ENCODE data around the gene EXOC3L1.

The EXOC3L1 gene

DNA sequence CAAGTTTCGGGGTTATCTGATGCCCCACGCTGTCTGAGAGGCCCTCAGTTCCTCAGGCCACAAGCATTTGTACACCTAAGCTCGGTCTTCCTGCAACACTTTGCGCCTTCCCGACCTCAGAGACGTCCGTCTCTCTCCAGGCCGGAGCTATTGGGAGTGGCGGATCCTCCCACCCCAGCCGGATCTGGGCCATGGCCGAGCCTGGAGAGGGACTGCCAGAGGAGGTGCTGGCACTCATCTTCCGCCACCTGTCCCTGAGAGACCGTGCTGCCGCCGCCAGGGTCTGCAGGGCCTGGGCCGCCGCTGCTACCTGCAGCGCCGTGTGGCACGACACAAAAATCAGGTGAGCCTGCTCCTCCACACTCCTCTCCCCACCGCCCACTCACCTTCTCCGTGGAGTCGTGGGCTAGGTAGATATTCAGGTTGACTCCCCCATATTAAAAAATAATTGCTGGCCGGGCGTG is 28.3 kb downstream of the EXOC3L1 start:
- no peak for DNase-seq

- peak; percentile 70 for DNase-seq
These were observed 31.0 kb downstream of the EXOC3L1 start for GRCh38 chr16:67158637-67159600.

DNA sequence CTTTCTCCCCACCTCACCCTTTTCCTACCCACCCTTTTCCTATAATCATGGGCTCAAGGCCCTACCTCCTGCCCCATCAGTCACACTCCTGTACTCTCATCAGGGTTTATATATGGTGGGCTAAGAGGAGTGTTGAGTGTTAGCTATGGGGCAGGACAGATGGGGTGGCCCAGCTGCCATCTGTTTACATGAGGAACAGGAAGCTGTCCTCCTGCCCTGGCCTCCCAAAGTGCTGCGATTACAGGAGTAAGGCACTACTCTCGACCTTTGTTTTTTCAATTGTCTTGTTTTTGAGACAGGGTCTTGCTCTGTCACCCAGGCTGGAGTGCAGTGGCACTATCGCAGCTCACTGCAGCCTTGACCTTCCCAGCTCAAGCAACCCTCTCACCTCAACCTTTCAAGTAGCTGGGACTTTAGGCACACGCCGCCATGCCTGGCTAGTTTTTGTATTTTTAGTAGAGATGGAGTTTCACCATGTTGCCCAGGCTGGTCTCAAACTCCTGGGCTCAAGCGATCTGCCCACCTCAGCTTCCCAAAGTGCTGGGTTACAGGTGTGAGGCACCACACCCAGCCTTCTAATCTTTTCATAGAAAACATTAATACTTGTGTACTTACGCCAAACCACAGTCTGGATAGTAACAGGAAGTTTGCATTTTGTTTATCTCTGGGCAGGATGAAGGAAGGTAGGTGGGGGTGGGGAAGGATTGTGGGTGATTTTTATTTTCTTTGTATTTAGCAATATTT is 31.9 kb downstream of the EXOC3L1 start:
- DNase-seq: no peak

GRCh38 chr16:67157106-67157748 is 32.7 kb downstream of the EXOC3L1 start:
- DNase-seq: no peak

DNA sequence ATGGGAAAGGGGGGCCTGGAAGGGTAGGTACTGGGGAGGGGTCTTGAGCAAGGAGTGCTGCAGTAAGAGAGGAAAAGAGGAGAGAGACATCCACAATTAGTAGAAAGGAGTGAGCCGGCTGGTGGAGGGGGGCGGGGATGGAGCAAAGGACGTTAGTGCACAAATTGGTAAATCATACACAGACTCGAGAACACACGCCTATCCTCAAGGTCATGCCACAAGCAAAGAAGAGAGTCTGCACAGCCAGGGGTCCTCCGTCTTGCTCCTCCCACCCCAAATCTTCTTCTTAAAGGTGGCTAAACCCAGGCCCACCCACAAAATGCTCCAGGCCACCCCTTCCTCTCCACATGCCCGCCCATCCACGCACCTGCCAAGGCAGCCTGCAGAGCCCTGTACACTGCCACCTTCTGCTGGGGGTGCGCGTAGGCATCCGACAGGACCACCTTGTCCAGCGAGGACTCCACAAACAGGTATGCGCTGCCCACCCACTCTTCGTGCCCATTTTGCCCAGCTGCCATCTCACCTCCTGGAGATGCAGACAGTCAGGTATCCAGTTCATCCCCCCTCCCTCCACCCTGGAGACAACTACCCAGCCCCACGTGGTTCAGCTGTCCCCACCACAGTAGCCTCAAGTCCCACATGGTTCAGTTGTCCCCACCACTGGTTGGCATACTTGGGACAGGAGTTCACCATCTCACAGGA is 33.6 kb downstream of the EXOC3L1 start:
- DNase-seq: no peak

GRCh38 chr16:67155295-67156142 is 34.4 kb downstream of the EXOC3L1 start:
- peak; percentile 72 for DNase-seq

- DNase-seq: no peak
These were observed 35.2 kb downstream of the EXOC3L1 start for GRCh38 chr16:67154578-67155294.

- DNase-seq: no peak
These were observed 38.4 kb downstream of the EXOC3L1 start for GRCh38 chr16:67151431-67152097.

DNA sequence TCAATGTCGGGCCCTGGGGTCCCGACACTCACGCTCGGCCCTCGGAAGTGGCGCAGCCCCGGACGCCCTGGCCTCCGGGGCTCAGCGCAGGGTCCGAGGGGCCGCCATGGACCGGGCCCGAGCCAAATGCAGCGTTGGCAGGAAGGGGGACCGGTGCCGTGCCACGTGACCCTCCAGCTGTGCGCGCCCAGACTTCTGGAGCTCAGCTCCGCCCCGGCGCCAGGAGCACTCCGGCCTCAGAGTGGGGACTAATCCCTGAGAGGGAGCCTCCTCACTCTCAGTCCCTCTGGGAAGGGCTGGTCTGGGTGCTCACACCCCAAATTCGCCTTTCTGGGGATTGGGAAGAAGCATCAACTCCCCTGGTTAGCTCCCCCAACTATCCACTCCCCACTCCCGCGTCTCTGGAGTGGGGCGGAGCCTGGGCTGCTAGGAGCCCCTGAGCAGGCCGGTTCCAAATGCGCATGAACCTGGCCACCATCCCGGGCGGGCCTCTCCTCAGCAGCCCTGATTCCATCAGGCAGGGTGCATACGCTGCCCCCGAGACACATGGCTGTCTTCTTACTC is 39.0 kb downstream of the EXOC3L1 start, which contains the start of gene B3GNT9:
Gene B3GNT9, minus strand, starts transcription at position 166 of the 564 bp plus-strand sequence. CDS start 513 bp downstream, outside the sequence.
- DNase-seq: no peak

DNA sequence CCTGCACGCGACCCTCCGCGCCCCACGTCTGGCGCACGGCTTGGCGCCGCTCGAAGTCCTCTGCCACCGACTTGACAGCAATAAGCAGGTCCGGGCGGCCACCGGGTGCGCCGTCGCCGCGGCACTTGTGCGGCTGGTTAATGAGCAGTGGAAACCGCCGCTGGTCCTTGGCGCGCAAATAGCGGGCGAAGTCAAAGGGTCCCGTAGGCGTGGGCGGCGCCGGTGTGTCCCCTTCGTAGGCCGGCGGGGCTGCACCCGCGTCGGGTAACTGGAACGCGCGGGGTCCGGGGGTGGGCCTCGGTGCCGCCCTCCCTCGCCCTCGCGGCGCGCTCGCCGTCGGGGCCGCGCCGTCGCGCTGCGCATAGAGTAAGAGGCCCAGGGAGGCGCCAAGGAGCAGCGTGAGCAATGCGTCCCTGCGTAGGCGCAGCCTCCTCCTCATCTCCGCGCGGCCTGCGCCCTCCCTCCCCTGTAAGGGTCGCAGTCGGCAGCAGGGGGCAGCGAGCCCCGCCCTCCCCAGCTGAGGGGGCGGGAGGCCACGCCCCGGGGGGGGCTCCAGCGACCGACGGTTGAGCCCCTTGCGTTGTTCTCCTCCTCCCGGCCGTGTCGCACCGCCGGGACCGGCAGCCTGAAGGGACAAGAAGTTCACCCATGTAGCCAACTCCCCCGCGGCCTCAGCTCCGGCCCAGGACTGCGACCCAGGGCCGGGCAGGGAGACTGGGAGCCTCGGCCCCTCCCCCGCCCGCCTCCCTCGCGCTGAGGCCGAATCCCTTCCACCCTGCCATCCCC is 39.7 kb downstream of the EXOC3L1 start:
- no peak for DNase-seq

- no peak for DNase-seq
These were observed 40.5 kb downstream of the EXOC3L1 start for GRCh38 chr16:67149276-67150046.

GRCh38 chr16:67148656-67149275 is 41.2 kb downstream of the EXOC3L1 start:
- no peak for DNase-seq

DNA sequence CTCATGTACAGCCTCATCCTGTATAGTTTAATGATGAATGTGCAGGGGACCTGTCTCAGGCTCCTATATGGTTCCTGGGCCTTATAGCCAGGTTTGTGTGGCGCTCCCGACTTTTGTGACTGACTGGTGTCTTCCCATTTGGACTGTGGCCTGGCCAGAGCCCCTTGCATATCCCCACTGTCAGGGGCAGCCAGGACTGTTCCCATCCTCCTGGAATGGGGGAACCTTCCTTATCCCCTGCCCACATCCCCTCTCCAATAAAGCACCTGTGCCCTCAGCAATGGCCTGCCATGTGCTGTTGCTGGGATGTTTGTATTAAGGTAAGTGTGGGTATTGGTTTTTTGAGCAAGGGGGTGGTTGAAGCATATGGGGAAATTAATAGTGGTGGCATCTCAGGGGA is 41.7 kb downstream of the EXOC3L1 start:
- no peak for DNase-seq

DNA sequence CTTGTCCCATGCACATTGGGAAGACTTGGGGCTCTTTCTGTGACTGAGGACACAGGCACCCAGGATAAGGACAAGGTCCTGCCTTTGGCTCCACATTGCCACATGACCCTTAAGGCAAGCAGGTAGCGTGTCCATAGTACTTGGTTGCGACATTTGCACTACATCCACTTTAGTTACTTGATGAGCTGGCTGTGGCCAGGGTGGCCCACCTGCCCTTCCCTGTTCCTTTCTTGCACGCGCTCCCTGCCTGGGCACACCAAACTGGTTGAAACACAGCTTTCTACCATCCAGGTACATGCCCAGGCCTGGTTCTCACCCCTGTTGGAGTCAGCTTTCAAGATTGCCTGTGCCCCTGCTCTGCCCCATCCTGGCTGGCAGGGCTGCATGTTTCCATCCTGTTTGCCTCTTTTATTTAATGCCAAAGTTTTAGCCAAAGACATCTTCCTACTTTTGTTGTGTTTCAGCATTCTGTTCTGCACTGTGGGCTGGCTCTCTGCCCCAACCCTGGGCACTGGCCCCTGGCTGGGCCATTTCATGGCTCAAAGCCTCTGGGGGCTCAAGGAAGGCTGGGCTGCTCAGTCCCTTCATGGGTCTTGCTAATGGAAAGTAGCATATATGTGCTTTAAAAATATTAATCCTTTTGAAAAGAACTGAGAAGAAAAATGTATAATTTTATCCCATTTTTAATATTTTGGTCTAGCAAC is 42.3 kb downstream of the EXOC3L1 start:
- DNase-seq: no peak

DNA sequence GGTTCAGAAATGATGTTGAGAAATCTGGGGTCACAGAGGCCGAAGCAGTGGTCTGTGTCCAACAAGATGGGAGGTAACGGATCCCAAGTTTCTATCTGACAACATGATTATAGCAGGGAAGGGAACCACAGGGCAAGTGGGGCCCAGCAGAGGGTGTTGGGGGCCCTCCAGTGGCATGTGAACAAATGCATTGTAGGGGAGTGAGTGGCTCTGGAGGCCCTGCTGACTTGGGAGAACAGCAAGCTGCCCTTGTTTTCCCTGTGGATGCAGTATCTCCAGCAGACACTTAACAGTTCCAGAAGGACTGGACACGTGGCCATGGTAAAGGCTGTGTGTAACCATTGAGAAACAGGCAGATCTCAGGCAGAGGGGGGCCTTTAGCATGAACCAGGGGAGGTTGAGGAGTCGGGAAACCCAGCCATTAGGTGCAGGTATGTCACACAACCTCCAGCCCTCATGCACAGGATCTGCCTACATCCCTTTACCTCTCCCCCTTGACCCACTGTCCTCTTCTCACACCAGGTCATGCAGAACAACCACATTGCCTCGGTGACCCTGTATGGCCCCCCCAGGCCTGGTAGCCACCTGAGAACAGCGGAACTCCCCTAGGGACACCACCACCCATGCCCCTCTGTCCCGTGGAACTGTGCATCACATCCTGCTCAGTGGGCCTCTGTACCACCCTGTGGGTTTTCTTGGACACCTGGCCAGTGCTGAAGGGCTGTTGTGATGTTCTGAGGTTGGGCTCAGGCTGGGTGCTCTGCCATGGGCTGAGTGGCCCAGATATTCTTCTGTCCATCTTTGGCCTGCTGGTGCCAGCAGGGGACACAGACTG is 43.2 kb downstream of the EXOC3L1 start:
- no peak for DNase-seq

GRCh38 chr16:67145746-67146145 is 44.2 kb downstream of the EXOC3L1 start:
- no peak for DNase-seq

Data from effector CD4-positive, alpha-beta T cell (primary cell).